Skeletal muscle tissue (tissue), 4 donors: ENCODE data around the gene RTP3. TPM values are rescaled to one million over a fixed set of nuclear protein-coding genes. Genes with fewer than 3 reads are reported as not detected.
A peak's percentile ranks its signal among the peaks of the same experiment; 100 is the strongest.

Experiments used
- H3K27ac ChIP-seq: one replicate; pipeline ENCODE4 v1.7.0; 2013; ENCODE audit warnings: mild to moderate bottlenecking, low read depth, low read length, inconsistent platforms
- H3K27me3 ChIP-seq, 3 donors: one replicate each; pipeline ENCODE4 v1.7.0; 2013; ENCODE audit warnings: low read length in 3 of 3; ENCODE audit not compliant: control insufficient read depth in 3 of 3, insufficient read depth in 3 of 3
- H3K36me3 ChIP-seq, 3 donors: one replicate each; pipeline ENCODE4 v1.7.0; 2013; ENCODE audit warnings: low read length in 3 of 3; ENCODE audit not compliant: control insufficient read depth in 3 of 3, insufficient read depth in 3 of 3
- H3K4me1 ChIP-seq, 3 donors: one replicate each; pipeline ENCODE4 v1.7.0; 2013; ENCODE audit warnings: low read length in 3 of 3, mild to moderate bottlenecking in 3 of 3; ENCODE audit not compliant: control insufficient read depth in 3 of 3, insufficient read depth in 3 of 3
- H3K4me3 ChIP-seq, 3 donors: one replicate each; pipeline ENCODE4 v1.7.0; 2013; ENCODE audit warnings: low read length in 3 of 3
- H3K9ac ChIP-seq, 3 donors: one replicate each; pipeline ENCODE4 v1.7.0; 2013; ENCODE audit warnings: low read length in 3 of 3, mild to moderate bottlenecking in 3 of 3, moderate library complexity in 2 of 3, low read depth in 1 of 3
- H3K9me3 ChIP-seq, 3 donors: one replicate each; pipeline ENCODE4 v1.7.0; 2013; ENCODE audit warnings: low read length in 3 of 3; ENCODE audit not compliant: control insufficient read depth in 3 of 3
- total RNA-seq: library from RNA; depleted of rRNA; stranded (reverse); fragments of >200 nt; gene quantifications from one replicate; pipeline ENCODE4 v1.2.3, GENCODE V29; 2014
- donor health status: Osteomylitis.

The RTP3 gene
- total RNA-seq, result under 0.01 TPM

GRCh38 chr3:46497556-46498265 lies at the start of gene RTP3:
TSS of gene RTP3 (plus strand) at chr3:46497976. CDS start at chr3:46498063, 87 bp downstream.
- no peaks in the 10 kb centered on the region for H3K27me3 ChIP-seq

GRCh38 chr3:46448721-46449120 lies 49.1 kb upstream of the RTP3 start:
- Histone ChIP-seq H3K27ac (no peak overlapping the region), H3K27me3 (peaks cover 0 to 3% (median 3%) of the 10 kb centered on the region in 3 donors), H3K4me3 (no peak overlapping the region), H3K36me3 (peaks cover 0 to under 1% (median 0%) of the 10 kb centered on the region in 3 donors), H3K4me1 (peaks cover 0 to 7% (median 0%) of the 10 kb centered on the region in 3 donors), H3K9me3 (no peaks in the 10 kb centered on the region), H3K9ac (no peak overlapping the region)

More at GRCh38 chr3:46497556-46498265, at the start of gene RTP3:
- Histone ChIP-seq H3K27ac (no peak within 1 kb of the TSS), H3K9me3 (no peaks in the 10 kb centered on the region), H3K36me3 (no peaks in the 10 kb centered on the region), H3K9ac (no peak within 1 kb of the TSS), H3K4me3 (no peak within 1 kb of the TSS), H3K4me1 (peaks cover 12 to 36% (median 25%) of the 10 kb centered on the region in 3 donors)

- H3K36me3 ChIP-seq, result no peaks in the 10 kb centered on the region
- H3K9ac ChIP-seq, result peak overlapping the region in 1 of 3 donors; percentile 25
- H3K27me3 ChIP-seq, result peaks cover 0 to 3% (median 3%) of the 10 kb centered on the region in 3 donors
- peaks cover 0 to 7% (median 0%) of the 10 kb centered on the region in 3 donors for H3K4me1 ChIP-seq
- no peak overlapping the region for H3K27ac ChIP-seq
- no peak overlapping the region for H3K4me3 ChIP-seq
- no peaks in the 10 kb centered on the region for H3K9me3 ChIP-seq
Measured at GRCh38 chr3:46449755-46450552, 47.8 kb upstream of the RTP3 start.

DNA sequence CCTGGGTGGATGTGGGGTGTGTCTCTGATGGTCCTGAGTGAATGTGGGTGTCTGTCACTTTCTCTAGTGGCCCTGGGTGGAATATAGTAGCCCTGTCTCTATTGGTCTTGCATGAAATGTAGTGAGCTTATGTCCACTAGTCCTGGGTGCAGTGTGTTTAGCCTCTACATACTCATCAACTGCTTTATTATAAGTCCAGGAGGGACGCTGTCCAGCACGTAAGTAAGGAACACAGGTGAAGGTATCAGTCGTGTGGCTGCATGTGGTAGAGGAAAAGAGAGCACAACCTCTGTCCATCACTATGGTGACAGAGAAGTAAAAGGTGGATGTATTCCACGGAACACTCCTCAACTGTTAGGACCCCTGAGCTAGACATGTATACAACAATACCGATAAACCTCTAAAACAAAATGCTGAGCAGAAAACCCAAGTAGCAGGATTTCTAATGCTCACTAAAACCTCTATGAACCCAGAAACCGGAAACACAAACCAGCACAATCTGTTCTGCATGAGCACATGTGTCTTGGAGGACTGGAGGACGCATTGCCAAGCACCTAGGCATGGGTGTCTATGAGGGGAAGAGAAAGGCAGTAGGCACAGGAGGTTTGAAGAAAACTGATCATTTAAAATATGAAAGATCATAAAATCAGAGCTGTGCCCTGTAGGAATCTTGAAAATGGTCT lies 44.1 kb upstream of the RTP3 start:
- Histone ChIP-seq H3K9me3 (no peaks in the 10 kb centered on the region), H3K4me3 (no peak overlapping the region), H3K36me3 (no peaks in the 10 kb centered on the region), H3K9ac (no peak overlapping the region), H3K4me1 (peaks cover 0 to 7% (median 0%) of the 10 kb centered on the region in 3 donors), H3K27me3 (peaks cover 0 to 3% (median 3%) of the 10 kb centered on the region in 3 donors), H3K27ac (no peak overlapping the region)

DNA sequence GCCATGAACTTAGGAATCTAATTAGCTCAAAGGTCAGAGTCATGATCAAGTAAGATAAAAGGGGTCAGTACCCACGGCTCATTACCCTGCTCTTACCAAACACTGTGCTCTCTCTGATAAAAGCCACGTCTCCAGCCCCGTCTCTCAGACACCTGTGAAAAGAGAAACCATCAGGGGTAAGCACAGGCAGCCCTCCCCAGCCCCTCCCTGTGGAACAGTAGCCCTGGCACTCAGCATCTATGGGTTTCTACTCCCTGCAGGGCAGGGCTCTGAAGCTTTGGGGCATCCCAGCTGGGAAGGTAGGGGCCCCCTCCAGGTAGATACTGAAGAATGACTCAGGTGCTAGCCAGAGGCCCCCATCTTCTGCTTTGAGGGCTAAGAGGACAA lies 43.6 kb upstream of the RTP3 start:
- Histone ChIP-seq H3K4me1 (peaks cover 0 to 7% (median 0%) of the 10 kb centered on the region in 3 donors), H3K4me3 (no peak overlapping the region), H3K9ac (no peak overlapping the region), H3K36me3 (no peaks in the 10 kb centered on the region), H3K27ac (no peak overlapping the region), H3K27me3 (peaks cover 0 to 3% (median 0%) of the 10 kb centered on the region in 3 donors), H3K9me3 (no peaks in the 10 kb centered on the region)

GRCh38 chr3:46454606-46455005 lies 43.2 kb upstream of the RTP3 start:
- Histone ChIP-seq H3K4me1 (peaks cover 0 to 7% (median 0%) of the 10 kb centered on the region in 3 donors), H3K27ac (no peak overlapping the region), H3K9ac (no peak overlapping the region), H3K36me3 (no peaks in the 10 kb centered on the region), H3K9me3 (no peaks in the 10 kb centered on the region), H3K4me3 (no peak overlapping the region), H3K27me3 (peaks cover 0 to 3% (median 0%) of the 10 kb centered on the region in 3 donors)

- no peak overlapping the region for H3K9ac ChIP-seq
- H3K27ac ChIP-seq, result no peak overlapping the region
- H3K27me3 ChIP-seq, result peaks cover 0 to 3% (median 0%) of the 10 kb centered on the region in 3 donors
- H3K4me1 ChIP-seq, result peaks cover 0 to 1% (median 0%) of the 10 kb centered on the region in 3 donors
- no peaks in the 10 kb centered on the region for H3K36me3 ChIP-seq
- H3K4me3 ChIP-seq, result no peak overlapping the region
- H3K9me3 ChIP-seq, result no peaks in the 10 kb centered on the region
Measured at GRCh38 chr3:46455231-46456115, 42.3 kb upstream of the RTP3 start.

DNA sequence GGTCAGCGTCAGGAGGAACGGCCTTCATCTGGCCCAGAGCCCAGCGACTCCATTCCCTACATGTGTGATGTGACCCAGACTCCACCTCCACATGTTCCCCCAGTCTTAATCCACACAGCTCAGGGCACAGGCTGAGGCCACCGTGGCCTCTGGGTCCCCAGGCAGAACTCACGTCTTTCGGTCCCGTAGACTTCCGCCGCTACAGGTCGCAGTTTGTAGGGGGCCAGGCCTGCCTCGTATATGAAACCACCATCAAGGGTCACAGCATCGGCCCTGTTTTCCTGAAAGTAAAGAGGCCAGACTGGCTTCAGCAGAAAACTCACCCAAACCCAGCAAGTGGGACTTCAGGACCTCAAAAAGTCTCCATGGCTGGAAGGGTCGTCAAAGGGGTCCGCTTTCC lies 41.7 kb upstream of the RTP3 start:
- no peak overlapping the region for H3K9ac ChIP-seq
- no peaks in the 10 kb centered on the region for H3K4me1 ChIP-seq
- H3K4me3 ChIP-seq, result no peak overlapping the region
- H3K36me3 ChIP-seq, result no peaks in the 10 kb centered on the region
- peaks cover 0 to 3% (median 0%) of the 10 kb centered on the region in 3 donors for H3K27me3 ChIP-seq
- H3K27ac ChIP-seq, result no peak overlapping the region
- no peaks in the 10 kb centered on the region for H3K9me3 ChIP-seq

- Histone ChIP-seq H3K36me3 (no peaks in the 10 kb centered on the region), H3K4me3 (no peak overlapping the region), H3K4me1 (peaks cover 0 to 8% (median 6%) of the 10 kb centered on the region in 3 donors), H3K27ac (no peak overlapping the region), H3K9me3 (no peaks in the 10 kb centered on the region), H3K27me3 (peaks cover 0 to 22% (median 17%) of the 10 kb centered on the region in 3 donors), H3K9ac (no peak overlapping the region)
Measured at GRCh38 chr3:46460051-46460450, 37.7 kb upstream of the RTP3 start.
